Hippocampal formation (tissue), 2 donors: ENCODE data around the gene POLE2.
"Not testable (repeated sequence)": the region's sequence is repeated elsewhere in the genome, so short reads cannot be mapped to it uniquely, and the experiment has no call there.

Experiments
- DNase-seq, 2 donors: peaks; one replicate each; lab custom pipeline; 2025; lab: John Stamatoyannopoulos, UW

Gene POLE2

DNA sequence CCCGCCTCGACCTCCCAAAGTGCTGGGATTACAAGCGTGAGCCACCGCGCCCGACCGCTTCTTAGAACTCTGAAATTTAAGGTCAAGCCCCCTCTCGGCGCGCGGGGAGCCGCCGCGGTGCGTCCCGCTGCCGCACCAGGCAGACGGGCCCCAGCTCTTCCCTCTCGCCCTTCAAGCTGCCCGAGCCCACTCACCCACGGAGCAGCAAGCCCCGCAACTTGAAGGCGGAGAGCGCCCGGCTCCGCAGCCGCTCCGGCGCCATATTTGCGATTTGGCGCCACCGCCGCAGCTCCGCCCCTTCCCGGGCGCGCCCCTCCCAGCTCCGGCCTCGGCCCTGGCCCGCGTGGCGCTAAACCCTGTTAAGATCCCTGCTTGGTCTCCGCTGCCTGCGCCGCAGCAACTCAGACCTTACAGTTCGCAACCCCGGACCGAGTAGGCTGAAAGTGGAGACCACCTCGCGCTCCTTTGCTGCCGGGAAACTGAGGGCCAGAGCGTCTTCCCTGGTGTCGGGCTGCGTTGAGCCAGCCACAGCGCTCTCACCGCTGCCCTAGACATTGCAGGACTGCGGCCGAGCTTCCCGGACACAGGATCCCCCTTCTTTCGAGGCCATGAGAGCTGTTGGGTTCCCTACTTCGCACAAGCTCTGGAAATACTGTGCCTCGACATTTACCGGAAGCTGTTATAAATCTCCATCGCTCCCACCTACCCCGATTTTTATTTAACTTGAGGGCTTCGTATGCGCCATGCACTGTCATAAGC lies at the start of gene POLE2:
Gene POLE2, minus strand, starts transcription at position 273 of the 759 bp plus-strand sequence. Its CDS starts 11 bp downstream, at position 262.
- peak; percentile 41 to 52 for DNase-seq

- not testable (repeated sequence) for DNase-seq
Observed at GRCh38 chr14:49735669-49736068, 47.7 kb upstream of the POLE2 start.

GRCh38 chr14:49733836-49734235 lies 45.8 kb upstream of the POLE2 start:
- no peak for DNase-seq

DNA sequence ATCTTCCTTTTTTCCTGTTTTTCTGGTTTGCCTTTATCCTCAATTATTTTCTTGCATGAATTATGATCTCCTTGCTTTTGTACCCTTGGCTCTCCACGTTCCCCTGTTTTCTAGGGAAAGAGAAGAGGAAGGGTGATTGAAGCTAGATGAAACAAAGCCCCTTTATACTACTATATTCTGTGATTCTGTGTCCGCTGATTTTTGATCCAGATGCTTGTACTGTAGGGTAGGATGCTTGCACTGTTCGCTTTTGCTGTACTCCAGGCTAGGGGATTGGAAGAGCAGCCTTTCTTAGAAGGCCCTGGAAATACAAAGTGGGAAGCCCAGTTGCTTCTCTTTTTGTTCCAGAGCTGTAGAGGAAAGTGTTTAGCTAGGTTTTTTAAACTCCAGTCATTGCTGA lies 44.9 kb upstream of the POLE2 start:
- peak; percentile 2 to 34 for DNase-seq

GRCh38 chr14:49727171-49727570 lies 39.2 kb upstream of the POLE2 start:
- no peak for DNase-seq

- not testable (repeated sequence) for DNase-seq
Observed at GRCh38 chr14:49721733-49722435, 33.9 kb upstream of the POLE2 start.

DNA sequence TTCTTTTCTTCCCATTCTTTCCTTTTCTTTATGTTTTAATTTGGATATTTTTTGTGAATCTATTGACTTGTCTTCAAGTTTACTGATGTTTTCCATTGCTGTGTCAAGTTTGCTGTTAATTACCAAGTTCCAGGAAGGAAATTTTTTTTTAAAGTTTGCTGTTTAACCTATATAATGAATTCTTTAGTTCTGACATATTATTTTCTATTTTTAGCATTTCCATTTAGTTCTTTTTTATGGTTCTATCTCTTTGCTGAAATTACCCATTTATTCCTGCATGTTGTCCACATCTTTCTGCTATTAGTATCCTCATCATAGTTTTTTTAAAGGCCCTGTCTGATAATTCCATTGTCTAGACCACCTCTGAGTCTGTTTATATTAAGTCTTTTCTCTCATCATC lies 32.7 kb upstream of the POLE2 start:
- DNase-seq: no peak

DNA sequence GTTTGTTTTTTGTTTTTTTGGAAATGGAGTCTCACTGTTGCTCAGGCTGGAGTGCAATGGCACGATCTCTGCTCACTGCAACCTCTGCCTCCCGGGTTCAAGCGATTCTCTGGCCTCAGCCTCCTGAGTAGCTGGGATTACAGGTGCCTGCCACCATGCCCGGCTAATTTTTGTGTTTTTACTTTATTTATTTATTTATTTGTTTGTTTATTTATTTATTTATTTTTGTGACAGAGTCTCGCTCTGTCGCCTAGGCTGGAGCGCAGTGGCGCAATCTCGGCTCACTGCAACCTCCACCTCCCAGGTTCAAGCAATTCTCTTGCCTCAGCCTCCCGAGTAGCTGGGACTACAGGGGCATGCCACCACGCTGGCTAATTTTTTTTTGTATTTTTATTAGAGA lies 23.0 kb upstream of the POLE2 start:
- not testable (repeated sequence) for DNase-seq

- not testable (repeated sequence) for DNase-seq
Observed at GRCh38 chr14:49704471-49704870, 16.5 kb upstream of the POLE2 start.

- no peak for DNase-seq
Observed at GRCh38 chr14:49703965-49704364, 16.0 kb upstream of the POLE2 start.

DNA sequence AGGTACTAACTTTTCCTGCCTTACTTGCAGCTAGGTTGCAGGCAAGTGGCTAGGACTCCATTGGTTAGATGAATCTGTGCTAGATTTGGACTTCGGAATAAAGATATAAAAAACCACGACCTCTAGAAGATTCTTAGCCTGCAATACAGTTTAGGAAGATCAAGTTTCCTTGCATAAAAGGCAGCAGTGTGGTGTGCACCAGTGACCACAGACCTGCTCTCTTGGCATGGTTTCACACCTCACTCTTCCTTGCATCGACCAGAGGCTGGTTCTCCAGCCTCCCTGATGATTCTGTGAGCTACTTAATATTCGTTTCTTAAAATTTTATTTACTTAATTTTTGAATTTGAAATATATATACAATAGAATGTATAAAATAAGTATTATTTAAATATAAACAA lies 14.7 kb upstream of the POLE2 start:
- no peak for DNase-seq

DNA sequence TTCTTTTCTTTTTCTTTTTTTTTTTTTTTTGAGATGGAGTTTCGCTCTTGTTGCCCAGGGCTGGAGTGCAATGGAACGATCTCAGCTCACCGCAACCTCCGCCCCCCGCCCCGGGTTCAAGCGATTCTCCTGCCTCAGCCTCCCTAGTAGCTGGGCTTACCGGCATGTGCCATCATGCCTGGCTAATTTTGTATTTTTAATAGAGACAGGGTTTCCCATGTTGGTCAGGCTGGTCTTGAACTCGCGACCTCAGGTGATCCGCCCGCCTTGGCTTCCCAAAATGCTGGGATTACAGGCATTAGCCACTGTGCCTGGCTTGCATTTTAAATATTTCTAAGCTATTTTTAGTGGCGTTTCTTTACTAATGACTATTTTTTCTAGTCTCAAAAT lies 5.7 kb upstream of the POLE2 start:
- not testable (repeated sequence) for DNase-seq

- peak; percentile 83 to 86 for DNase-seq
Observed at GRCh38 chr14:49692811-49693734, 5.1 kb upstream of the POLE2 start, which contains the start of gene KLHDC1. Gene KLHDC1 (plus strand): TSS chr14:49693120. CDS start chr14:49693195, 75 bp downstream.

DNA sequence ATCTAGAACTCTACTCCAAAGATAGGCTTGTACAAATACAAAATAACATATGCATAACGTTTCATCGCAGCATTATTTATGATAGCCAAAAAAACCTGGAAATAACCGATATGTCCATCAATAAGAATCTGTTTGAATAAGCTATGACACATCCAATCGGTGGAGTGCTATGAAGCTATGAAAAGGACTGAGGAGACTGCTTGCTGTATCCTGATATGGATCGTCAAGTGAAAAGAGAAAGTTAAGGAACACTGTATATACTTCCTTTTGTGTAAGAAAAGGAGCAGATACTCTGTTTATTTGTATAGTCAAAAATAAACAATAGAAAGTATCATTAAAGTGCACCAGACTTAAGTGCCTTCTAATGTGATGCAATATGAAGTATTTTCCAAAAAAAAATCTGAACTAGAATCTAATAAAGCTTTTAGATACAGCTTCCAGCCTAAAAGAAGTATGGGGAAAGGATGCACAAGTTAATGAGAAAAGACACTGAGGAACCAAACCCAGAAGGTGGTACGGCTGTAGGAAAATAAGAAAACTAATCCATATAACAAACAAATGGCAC lies 4.3 kb upstream of the POLE2 start:
- no peak for DNase-seq

DNA sequence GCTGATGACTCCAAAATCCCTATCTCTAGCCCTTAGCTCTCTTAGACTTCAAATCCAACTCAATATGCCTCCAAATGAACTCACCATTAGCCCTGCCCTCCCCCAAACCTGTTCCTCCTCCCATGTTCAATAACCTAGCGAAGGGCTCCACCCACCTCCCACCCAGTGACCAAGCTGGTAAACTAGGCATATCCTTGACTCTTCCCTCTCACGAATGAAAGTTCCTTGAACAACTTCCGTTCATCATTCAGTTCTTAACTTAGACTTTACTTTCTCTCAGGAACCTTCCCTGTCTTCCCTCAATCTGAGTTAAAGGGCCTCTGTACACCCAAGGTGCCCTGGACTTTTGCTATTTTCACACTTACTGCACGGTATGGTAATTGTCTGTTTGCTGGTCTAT lies 3.0 kb upstream of the POLE2 start:
- no peak for DNase-seq

DNA sequence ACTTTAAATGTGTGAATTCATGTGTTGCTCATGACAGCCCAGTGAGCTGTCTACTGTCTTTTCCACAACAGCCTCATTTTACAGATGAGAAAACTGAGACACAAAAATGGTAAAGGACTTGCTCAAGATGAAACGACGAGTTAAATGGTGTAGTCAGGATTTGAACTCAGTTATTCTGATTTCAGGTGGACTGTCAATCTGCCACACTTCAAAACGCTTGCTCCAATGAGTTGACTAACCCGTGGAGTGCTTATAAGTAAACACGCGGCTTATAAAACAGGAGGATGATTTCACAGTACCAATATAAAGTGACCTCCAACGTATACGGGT lies 652 bp upstream of the POLE2 start:
- no peak for DNase-seq

DNA sequence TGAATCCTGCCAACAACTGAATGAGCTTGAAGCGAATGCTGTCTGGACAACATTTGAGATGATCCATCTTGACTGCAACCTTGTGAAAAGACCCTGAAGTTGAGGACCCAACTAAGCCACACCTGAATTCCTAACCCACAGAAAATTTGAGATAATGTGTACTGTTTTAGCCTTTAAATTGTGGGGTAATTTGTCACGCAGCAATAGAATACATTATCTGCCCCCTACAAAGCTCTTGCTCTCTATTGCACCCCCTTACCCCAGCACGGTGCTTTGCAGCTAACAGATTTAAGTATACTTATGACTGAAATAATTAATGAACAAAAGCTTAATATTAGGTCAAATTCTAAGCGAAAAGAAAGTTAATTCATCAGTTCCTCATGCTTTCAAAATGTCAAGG lies 1.6 kb downstream of the POLE2 start:
- DNase-seq: no peak

DNA sequence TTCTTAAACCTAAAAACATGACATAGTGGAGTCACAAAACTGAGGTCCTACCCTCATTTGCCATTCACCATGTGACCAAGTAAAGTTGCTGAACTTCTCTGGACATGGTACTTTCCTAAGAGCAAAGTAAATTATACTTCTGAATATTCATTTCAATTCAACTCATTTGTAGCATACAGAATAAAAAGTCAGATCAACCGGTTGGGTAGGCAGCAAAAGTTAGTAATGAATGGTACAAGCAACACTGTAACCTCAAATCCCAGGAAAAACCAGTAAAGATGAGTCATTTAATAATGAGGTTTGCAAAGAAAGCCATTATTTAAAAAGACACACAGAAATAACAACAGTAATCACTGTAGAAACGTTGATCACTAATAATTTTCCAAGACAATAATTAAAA lies 8.7 kb downstream of the POLE2 start:
- no peak for DNase-seq

- DNase-seq: no peak
Observed at GRCh38 chr14:49677643-49678042, 10.4 kb downstream of the POLE2 start.

DNA sequence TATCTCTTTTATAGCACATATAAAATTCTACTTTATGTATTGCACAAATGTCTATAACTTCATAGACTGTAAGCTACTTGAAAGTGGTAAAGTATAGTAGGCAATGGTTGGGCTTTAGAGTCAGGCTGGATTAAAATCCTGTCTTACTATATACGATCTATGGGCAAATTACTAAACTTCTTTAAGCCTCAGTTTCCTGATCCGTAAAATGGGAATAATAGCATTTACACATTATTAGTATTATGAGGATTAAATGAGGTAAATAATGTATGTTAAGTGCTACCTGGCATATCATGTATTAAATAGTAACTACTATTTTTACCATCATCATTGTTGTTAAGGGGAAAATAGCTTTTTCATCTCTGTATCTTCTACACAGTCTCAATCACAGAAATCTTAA lies 14.4 kb downstream of the POLE2 start:
- no peak for DNase-seq

- DNase-seq: no peak
Observed at GRCh38 chr14:49670475-49670874, 17.5 kb downstream of the POLE2 start.
